OCI-M2 (cell line): Measurements from ENCODE around the gene ENG.

Source experiments
- DNase-seq: peaks from one replicate; lab custom pipeline; 2025; ENCODE audit not compliant: unreplicated experiment; lab: John Stamatoyannopoulos, UW

The ENG gene

DNA sequence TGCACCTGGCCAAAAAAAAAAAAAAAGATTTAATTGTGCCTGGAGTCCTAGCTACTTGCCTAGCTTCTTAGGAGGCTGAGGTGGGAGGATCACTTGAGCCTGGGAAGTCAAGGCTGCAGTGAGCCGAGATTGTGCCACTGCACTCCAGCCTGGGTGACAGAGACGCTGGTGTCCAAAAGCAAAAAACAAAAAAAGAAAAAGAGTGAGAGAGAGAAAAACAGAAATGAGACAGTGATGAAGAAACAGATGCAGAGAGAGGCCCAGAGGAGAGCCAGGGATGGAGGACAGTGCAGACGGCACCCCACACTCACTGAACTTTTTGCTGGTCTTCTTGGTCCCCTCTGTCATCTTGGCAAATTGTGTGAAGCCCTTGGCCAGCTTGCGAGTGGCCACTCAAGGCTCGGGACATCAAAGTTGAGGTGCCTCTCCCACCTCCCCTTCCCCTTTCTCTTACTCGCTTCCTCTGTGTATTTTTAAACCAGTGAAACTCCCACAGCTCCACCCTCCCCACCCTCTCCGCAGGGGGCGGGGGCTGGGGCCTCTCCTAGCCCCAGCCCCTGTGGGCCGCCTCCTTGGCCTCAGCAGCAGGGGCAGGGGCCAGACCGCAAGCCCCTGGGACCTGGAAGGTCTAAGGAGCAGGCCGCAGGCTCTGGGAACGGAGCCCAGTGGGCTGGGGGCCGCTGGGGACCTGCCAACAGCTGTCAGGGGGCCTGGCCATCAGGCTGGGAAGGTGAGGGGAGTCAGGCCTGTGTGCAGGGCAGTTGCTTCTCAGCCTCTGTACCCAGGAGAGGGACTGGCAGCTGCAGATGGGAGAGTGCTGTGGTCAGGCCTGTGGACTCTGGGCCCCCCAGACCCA is 76.0 kb downstream of the ENG start, which contains the start of gene SH2D3C:
TSS of gene SH2D3C (minus strand) at position 387 of the 856 bp plus-strand sequence. CDS start at position 348, 39 bp downstream.
- no peak for DNase-seq

GRCh38 chr9:127777368-127777980 is 77.0 kb downstream of the ENG start:
- no peak for DNase-seq

GRCh38 chr9:127776924-127777289 is 77.6 kb downstream of the ENG start:
- no peak for DNase-seq

- no peak for DNase-seq
Observed at GRCh38 chr9:127776195-127776923, 78.1 kb downstream of the ENG start.

DNA sequence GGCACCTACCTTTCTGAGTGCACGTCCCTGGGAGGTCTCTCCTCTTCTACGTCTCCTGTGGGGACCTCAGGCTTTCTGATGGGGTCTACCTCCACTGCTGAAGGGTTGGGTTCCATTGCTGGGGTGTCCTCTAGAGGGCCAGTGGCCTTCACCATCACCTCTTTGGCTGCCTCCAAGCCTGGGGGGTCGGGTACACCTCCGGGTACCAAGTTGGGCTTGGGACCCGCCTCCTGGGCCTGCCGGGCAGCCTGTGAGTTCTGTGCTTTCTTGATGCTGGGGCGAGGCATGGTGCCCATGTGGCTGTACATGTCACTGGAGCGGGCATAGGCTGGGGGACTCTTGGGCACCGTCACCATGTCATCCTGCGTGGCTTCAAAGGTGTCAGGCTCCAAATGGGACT is 80.5 kb downstream of the ENG start:
- DNase-seq = no peak

- no peak for DNase-seq
Observed at GRCh38 chr9:127773272-127773671, 81.2 kb downstream of the ENG start.

DNA sequence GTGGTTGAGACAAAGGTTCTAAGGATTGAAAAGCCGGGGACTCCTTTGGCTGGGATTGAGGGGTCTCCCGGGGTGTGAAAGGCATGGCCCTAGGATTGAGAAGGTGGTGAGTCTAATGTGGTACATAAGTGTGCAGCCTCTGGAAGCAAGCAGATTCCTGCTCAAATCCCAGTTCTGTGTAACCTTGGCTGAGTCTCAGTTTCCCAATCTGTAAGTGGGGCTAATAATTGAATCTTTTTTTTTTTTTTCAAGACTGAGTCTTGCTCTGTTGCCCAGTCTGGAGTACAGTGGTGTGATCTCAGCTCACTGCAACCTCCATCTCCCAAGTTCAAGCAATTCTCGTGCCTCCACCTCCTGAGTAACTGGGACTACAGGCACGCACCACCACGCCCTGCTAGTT is 81.9 kb downstream of the ENG start:
- DNase-seq = no peak

DNA sequence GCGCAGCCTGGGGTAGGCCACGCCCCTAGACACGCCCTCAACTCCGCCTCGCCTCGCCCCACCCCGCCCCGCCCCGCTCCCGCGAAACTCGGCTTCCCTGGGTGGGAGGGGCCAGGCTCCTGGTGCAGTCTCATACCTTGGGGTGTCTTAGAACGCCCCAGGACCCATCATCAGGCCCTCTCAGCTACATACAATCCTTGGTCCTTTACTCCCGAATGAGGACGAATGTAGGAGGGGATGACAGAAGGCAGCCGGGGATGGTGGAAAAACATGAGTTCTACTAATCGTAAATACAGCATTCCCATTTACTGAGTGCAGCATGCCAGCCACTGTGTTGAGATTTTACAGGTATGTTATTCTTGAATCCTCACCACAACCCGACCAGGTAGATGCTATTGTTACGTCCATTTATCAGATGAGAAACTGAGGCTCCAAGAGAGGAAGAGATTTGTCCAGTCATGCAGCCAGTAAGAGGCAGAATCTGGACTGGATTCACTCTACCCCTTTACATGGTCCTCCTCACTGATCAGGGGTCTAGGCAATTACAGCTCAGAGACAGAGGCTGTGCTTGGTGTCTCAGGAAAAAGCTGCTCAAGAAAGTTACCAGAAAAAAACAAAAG is 82.8 kb downstream of the ENG start:
- DNase-seq = no peak

DNA sequence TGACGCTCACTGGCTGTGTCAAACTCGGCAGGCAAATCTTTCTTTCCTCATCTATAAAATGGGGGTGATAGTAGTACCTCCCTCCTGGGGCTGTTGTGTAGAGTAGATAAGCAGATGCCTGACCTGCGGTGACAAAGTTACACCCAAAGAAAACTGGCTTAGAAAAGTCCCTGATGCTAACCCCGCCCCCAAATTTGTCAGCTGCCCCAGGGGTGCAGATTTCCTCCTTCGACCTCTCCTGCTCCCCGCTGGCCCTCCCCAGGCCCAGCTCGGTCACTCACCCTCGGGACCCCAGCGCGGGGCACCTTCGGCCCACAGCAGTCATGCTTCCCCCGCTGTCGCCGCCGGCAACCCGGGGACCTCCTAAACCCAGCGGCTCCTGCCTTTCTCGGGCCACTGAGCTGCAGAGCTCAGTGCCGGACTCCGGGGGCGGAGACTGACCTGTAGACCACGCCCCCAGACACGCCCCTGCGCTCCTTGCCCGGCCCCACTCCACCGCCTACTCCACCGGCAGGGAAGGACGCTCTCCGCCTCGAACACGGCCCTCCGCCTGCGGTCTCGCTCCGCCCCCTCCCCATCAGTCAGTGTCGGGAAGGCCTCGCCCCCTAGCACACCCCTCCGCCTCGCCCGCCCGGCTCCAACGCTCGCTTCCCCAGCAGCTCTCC is 83.4 kb downstream of the ENG start:
- peak; percentile 89 for DNase-seq

- DNase-seq = no peak
Observed at GRCh38 chr9:127770583-127770904, 83.9 kb downstream of the ENG start.

DNA sequence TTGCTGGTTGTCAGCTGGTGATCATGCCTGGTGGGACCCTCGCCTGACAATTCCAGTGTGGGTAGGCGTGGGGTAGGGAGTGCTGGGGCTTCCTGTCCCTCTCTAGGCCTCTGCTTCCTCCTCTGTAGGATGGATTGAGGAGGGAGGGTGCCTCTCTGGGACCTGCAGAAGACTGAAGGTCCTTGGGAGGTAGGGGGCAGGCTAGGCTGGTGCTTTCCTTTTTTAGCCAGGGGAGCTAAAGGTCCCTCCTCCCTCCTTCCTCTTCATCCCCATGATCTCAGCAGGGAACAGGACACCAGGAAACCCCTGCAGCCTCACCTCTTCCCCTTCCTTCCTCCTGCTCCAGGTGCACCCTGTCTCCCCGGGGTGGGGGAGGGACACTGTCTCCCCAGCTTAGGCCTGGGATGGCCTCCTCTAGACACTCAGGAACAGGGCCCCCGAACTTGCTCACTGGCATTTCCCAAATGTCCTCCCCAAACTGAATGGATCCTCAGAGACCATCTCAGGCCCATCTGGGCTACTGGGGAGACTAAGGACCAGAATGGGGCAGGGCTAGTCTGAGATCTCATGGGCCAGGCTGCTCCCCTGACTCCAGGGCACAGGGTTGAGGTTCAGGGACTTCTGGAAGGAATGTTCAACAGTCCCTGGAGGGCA is 84.4 kb downstream of the ENG start:
- DNase-seq = no peak

DNA sequence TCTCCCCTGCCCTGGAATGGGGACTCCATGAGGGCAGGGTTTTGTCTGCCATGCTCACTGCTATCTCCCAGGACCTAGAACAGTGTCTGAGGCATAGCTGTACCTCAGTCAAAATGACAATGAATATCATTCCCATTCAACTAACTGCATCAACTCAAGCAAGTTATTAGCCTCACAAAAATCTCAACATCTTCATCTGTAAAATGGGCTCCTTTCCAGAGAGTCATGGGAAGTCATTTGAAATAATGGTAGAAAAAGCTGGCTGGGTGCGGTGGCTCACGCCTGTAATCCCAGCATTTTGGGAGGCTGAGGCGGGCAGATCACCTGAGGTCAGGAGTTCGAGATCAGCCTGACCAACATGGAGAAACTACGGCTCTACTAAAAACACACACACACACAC is 85.4 kb downstream of the ENG start:
- DNase-seq = no peak

GRCh38 chr9:127768698-127769097 is 85.8 kb downstream of the ENG start:
- DNase-seq = no peak

DNA sequence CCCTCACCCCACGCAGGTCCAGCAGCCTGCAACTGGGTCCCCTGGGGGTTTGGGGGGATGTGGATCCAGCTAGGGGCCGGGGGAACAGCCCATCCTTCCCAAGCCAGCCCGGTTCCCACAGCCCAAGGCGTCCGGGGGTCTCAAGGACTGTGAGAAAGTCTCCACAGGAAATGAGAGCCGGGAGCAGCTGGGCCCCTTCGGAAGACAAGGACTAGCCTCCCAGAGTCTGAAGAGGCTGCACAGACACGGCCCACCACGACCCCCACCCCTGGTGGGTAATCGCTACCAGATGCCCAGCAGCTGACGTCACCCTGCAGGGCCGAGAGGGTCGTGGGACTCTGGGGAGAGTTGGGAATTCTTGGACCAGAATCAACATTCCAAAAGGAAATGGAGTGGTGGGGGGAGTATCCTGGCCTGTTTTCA is 86.5 kb downstream of the ENG start:
- DNase-seq = no peak

DNA sequence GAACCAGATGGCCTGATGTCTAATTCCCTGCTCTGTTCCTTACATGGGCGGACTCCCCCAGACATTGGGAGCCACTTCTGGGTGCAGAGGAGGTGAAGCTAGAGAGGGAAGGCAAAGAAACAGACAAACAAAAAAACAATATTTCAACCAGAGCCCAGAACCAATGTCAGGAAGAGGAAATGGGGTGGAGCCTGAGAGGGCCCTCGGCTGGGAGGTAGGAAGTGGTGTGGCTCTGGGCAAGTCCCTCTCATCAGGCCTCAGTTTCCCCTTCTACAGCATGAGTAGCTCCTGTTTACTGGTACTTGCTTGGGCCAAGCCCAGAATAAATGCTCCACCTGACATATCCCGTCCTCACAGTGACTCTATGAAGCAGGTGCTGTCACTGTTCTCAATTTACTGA is 87.0 kb downstream of the ENG start:
- DNase-seq = no peak

GRCh38 chr9:127765418-127765817 is 89.0 kb downstream of the ENG start:
- DNase-seq = no peak
